Spleen (tissue), 7 donors: ENCODE results near the gene RALGAPA1.

Source experiments
- POLR2A ChIP-seq, 3 donors: fragments of 450-650 bp; IDR thresholded peaks; one replicate each; pipeline ENCODE4 v1.5.1; 2017; ENCODE audit warnings: antibody characterized with exemption in 3 of 3, mild to moderate bottlenecking in 1 of 3
- POLR2AphosphoS5 ChIP-seq, 3 donors: sonication (generic); formaldehyde crosslinking; IDR thresholded peaks; one replicate each; pipeline ENCODE4 v1.5.1; 2017; ENCODE audit warnings: antibody characterized with exemption in 3 of 3
- TF ChIP-seq, protein P1 (sequence below), 11 experiments: fragments of 200-600 bp in 7 of 11; fragments of 450-650 bp in 4 of 11; sonication (generic) in 4 of 11; IDR thresholded peaks in 8 of 11; conservative IDR thresholded peaks in 3 of 11; 1 replicate in 7 of 11; 2 replicates in 4 of 11; pipeline versions ENCODE4 v1.4.0 to v1.8.0; 2016 to 2021; ENCODE audit warnings: antibody characterized with exemption in 11 of 11, inconsistent platforms in 4 of 11, mild to moderate bottlenecking in 1 of 11
- donor health status: DM: no; HTN: no; CAD: no; lungs with moderate emphysema.
- donor health status: DM: no; HTN: no; CAD: no.
- donor health status: DM: no; HTN: no; CAD: no.

DNA sequence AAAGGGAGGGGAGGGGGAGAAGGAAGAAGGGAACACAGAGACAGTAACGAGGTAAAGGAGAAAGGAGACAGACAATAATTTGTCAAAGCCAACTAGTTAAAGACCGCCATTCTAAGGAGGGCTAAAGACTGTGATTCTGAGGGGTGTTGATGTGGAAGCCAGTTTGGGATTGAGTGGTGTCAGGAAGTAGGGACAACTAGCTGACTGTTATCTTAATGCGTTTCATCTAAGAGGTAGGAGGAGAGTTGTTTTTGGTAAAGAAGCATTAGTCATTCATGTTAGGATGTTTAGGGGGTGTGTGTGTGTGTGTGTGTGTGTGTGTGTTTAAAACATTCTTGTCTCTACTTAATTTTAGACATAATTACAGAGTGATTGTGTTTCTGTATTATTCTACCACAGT is 180.1 kb downstream of the RALGAPA1 start:
- TF ChIP-seq, protein P1, sequence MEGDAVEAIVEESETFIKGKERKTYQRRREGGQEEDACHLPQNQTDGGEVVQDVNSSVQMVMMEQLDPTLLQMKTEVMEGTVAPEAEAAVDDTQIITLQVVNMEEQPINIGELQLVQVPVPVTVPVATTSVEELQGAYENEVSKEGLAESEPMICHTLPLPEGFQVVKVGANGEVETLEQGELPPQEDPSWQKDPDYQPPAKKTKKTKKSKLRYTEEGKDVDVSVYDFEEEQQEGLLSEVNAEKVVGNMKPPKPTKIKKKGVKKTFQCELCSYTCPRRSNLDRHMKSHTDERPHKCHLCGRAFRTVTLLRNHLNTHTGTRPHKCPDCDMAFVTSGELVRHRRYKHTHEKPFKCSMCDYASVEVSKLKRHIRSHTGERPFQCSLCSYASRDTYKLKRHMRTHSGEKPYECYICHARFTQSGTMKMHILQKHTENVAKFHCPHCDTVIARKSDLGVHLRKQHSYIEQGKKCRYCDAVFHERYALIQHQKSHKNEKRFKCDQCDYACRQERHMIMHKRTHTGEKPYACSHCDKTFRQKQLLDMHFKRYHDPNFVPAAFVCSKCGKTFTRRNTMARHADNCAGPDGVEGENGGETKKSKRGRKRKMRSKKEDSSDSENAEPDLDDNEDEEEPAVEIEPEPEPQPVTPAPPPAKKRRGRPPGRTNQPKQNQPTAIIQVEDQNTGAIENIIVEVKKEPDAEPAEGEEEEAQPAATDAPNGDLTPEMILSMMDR (IDR thresholded peaks at IDR 0.05 in 8 of 11, conservative IDR thresholded peaks at IDR 0.05 in 3 of 11): no peak
- TF ChIP-seq POLR2AphosphoS5 (IDR thresholded peaks at IDR 0.05) (no peak), POLR2A (IDR thresholded peaks at IDR 0.05) (no peak)
